ENCODE results near the gene CD72.
A peak's percentile ranks its signal among the peaks of the same experiment; 100 is the strongest.

DNA sequence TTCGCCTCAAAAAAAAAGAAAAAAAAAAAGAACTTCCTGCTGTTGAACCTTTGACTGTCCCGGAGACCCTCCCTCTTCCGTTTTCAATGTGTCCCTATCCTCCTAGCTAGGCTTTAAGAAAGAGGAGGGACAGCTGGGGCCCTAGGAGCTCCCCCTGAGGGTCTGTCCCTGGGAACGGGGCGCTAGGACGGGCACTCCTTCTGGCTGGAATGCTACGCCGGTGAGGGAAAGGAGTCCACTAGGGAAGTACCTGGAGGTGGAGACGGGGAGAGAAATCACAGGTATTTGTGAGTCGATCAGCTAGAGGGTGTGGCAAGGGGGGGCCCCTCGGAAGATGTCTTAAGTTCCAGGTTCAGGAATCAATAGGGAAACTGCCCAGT is 27.9 kb upstream of the CD72 start:
- no peak for TF ChIP-seq RAD21 (IDR thresholded peaks at IDR 0.05; ENCODE audit: low read depth)
- TF ChIP-seq TAF1 (IDR thresholded peaks at IDR 0.05; ENCODE audit: low read depth) = peak; percentile 9; the same call in 1 of the 2 replicates
- no peak for TF ChIP-seq CEBPB (IDR thresholded peaks at IDR 0.05)
- TF ChIP-seq, protein P1, sequence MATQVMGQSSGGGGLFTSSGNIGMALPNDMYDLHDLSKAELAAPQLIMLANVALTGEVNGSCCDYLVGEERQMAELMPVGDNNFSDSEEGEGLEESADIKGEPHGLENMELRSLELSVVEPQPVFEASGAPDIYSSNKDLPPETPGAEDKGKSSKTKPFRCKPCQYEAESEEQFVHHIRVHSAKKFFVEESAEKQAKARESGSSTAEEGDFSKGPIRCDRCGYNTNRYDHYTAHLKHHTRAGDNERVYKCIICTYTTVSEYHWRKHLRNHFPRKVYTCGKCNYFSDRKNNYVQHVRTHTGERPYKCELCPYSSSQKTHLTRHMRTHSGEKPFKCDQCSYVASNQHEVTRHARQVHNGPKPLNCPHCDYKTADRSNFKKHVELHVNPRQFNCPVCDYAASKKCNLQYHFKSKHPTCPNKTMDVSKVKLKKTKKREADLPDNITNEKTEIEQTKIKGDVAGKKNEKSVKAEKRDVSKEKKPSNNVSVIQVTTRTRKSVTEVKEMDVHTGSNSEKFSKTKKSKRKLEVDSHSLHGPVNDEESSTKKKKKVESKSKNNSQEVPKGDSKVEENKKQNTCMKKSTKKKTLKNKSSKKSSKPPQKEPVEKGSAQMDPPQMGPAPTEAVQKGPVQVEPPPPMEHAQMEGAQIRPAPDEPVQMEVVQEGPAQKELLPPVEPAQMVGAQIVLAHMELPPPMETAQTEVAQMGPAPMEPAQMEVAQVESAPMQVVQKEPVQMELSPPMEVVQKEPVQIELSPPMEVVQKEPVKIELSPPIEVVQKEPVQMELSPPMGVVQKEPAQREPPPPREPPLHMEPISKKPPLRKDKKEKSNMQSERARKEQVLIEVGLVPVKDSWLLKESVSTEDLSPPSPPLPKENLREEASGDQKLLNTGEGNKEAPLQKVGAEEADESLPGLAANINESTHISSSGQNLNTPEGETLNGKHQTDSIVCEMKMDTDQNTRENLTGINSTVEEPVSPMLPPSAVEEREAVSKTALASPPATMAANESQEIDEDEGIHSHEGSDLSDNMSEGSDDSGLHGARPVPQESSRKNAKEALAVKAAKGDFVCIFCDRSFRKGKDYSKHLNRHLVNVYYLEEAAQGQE (IDR thresholded peaks at IDR 0.05; ENCODE audit: low read depth) = no peak
- TF ChIP-seq YY1 (IDR thresholded peaks at IDR 0.05; ENCODE audit: low read depth) = 0 out of 2 replicates have a peak, but pooled peaks have one; percentile 24
- TF ChIP-seq EP300 (IDR thresholded peaks at IDR 0.05; ENCODE audit: borderline replicate concordance) = no peak; the same call in 1 of the 2 replicates
- TF ChIP-seq, protein P2, sequence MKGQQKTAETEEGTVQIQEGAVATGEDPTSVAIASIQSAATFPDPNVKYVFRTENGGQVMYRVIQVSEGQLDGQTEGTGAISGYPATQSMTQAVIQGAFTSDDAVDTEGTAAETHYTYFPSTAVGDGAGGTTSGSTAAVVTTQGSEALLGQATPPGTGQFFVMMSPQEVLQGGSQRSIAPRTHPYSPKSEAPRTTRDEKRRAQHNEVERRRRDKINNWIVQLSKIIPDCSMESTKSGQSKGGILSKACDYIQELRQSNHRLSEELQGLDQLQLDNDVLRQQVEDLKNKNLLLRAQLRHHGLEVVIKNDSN (IDR thresholded peaks at IDR 0.05) = no peak
- no peak for TF ChIP-seq EGR1 (IDR thresholded peaks at IDR 0.05)
